Pons (tissue), 1 donor: ENCODE results near the gene TMEM255B.

Experiments
- DNase-seq: peaks from one replicate; pipeline ENCODE4 v3.0.0-alpha.2; 2016; ENCODE audit warnings: low spot score

Gene TMEM255B

GRCh38 chr13:113804017-113804702 lies 45.1 kb downstream of the TMEM255B start:
- no peak for DNase-seq

DNA sequence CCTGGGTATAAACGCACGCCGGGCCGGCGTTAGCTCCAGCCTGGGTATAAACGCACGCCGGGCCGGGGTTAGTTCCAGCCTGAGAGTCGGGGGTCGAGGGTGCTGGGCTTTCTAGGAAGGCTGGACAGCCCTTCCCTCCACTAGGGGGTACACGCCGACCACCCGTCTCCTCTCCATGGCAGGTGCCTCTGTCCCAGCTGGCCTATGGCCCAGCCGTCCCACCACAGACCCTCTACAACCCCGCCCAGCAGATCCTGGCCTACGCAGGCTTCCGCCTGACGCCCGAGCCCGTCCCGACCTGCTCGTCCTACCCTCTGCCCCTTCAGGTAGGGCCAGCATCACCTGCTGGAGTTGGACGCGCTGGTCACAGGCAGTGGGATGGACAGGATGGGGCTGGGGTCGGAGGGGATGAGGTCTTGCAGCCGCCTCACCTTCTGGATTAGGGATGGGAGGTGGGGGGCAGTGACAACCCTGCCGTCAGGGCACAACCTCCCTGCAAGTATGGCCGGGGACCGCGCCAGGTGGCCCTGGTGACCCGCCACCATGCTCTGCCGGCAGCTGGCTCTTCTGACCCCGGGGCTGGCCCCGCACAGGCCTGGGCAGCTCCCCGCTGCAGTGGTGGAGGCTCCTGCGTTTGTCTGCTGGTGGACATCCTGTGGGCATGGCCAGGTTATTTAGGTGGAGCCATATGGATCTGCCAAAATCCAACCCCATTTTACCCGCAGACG lies 45.8 kb downstream of the TMEM255B start:
- DNase-seq = no peak

- DNase-seq = no peak
Observed at GRCh38 chr13:113805431-113806103, 46.5 kb downstream of the TMEM255B start.

- DNase-seq = no peak
Observed at GRCh38 chr13:113806104-113806471, 47.1 kb downstream of the TMEM255B start.

- no peak for DNase-seq
Observed at GRCh38 chr13:113806526-113806925, 47.5 kb downstream of the TMEM255B start.

- DNase-seq = no peak
Observed at GRCh38 chr13:113808058-113808834, 49.2 kb downstream of the TMEM255B start.

DNA sequence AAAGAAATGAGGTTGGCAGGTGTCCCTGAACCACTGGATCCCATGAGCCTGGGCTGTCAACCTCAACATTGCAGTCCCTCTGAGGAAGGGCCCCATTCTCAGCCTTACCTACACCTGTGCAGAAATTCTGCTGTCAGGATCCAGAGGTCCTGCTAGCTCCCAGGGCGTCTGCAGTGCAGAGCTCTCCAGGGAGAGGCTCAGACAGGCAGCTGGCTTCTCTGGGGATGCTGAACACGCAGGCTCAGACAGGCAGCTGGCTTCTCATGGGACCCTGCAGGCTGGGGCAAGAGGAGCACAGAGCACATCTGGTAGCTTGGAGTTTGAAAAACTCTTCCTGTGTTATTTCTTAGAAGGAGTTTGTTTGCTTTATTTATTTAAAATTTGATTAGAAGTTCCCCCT lies 50.9 kb downstream of the TMEM255B start:
- DNase-seq = no peak

DNA sequence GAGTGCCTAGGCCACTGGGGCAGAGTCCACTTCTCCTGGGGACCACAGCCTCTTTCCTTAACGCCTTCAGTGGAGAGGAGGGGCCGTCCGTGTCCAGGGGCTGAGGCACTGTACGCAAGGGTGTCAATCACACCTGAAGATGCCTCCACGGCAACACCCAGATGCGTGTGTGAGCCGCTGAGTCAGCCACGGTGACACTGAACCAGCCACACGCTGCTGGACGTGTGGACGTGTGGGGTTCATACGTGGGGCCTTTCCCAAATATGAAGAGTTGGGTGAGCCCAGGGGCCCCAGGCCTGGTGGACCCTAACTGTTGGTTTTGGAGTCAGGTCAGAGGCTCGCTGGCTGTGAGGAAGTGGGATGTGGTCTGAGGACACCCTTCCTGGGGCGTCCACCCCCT lies 51.6 kb downstream of the TMEM255B start:
- DNase-seq = no peak

- DNase-seq = no peak
Observed at GRCh38 chr13:113811081-113811928, 52.3 kb downstream of the TMEM255B start.

GRCh38 chr13:113812178-113813040 lies 53.4 kb downstream of the TMEM255B start:
- DNase-seq = no peak

DNA sequence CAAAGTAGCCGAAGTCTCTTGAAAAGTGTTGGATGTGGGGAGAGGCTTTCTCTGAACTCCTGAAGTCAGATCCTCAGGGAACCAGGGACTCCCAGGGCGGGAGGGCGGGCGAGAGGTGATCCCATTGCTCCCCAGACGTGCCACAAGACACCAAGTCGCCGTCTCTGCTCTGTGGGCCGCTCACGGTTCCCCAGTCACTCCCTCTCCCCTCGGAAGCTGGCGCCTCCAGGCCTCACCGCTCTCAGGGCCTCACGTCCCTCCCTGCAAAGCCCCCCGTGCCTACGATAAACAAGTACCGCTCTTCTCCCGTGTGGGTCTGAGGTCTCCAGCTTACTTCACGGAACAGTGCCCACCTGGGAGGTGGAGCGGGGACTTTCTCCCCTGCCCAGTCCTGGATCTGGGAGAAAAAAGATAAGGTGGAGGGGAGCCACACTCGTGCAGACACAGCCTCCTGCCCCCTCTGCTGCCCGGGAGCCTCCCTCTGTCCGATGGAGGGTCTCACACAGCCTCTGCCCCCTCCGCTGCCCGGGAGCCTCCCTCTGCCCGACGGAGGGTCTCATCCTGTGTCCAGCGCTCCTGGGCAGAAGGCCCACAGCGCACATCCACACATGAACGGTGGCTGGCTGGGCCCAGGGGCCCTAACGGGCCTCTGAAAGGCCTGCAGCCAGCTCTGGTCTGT lies 54.2 kb downstream of the TMEM255B start:
- DNase-seq = no peak

- no peak for DNase-seq
Observed at GRCh38 chr13:113813749-113814434, 54.9 kb downstream of the TMEM255B start.

GRCh38 chr13:113814435-113814821 lies 55.4 kb downstream of the TMEM255B start:
- no peak for DNase-seq

GRCh38 chr13:113815151-113816058 lies 56.4 kb downstream of the TMEM255B start:
- DNase-seq = peak; percentile 65

DNA sequence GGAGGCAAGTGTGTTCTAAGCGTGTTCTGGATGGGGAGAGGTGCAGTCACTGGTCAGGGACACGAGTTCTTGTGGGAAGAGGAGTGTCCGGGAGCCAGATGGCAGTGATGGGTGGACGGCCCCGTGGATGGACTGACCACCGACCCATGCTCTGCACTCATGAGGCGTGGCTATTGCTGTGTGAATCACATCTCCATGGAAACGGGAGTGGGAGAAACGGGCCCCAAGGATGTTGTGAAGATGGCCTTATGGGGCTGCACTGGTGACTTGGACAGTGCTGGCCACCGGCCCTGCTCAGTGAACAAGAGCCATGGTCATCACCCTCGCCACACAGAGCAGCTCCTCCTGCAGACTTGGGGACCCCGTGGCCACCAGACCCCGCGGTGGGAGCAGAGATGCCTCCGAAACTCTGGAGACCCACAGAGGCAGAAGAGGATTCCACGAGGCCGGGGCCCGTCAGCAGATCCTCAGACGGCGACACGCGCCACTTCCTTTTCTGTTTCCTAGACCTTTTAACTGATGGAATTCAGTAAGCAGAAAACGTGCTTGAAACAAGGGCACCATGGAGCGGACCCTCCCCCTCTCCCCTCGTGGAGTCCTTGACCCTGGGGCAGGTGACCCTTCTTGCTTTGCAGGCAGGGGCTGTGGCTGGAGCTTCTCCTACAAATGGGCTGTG lies 57.4 kb downstream of the TMEM255B start:
- no peak for DNase-seq

- DNase-seq = peak; percentile 64
Observed at GRCh38 chr13:113816946-113817859, 58.2 kb downstream of the TMEM255B start.
